Measurements from ENCODE around the gene ISG20.

ISG20 gene

DNA sequence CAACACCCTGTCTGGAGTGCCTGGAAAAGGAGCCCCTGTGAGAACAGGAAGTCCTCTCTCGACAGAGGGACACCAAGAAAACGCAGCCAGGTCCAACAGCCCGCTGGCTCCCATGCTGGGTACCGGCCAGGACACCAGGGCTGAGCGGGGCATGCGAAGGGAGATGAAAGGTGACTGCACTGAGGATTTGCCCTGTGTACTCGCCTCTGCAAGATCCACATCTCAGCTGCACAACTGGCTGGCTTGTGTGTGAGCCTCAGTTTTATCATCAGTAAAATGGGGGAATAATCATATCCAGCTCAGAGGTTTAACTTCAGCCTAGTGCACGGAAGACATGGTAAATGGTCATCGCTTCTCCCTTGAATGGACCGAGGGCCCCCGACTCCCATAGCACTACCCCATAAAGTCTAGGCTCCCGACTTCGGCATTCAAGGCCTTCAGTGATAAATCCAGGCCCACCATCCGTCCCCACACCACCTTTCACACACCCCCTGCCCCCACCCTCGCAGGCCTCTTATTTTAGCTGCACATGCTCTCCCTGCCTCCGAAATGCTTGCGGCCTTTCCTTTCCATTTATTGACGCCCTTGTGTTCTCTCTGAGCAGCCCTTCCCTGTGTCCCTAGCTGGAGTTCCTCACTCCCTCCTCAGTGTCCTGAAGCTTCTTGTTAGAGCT, 15.8 kb downstream of the ISG20 start:
- DNase-seq: no peak

DNA sequence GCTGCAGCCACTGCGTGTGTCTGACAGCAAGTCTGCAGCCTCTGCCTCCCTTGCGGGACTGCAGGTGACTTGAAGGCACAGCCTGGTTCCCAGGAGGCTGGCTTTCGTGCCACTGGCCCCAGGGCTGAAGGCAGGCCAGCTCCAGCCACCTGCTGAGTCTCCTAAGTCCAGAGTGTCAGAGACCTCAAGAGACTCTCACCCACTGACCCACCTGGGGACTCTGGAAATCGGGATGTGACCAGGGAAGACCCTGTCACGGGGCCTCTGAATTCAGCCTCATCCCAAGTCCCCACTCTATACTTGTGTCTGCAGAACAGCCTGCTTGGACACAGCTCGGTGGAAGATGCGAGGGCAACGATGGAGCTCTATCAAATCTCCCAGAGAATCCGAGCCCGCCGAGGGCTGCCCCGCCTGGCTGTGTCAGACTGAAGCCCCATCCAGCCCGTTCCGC, 16.3 kb downstream of the ISG20 start:
- DNase-seq: no peak

DNA sequence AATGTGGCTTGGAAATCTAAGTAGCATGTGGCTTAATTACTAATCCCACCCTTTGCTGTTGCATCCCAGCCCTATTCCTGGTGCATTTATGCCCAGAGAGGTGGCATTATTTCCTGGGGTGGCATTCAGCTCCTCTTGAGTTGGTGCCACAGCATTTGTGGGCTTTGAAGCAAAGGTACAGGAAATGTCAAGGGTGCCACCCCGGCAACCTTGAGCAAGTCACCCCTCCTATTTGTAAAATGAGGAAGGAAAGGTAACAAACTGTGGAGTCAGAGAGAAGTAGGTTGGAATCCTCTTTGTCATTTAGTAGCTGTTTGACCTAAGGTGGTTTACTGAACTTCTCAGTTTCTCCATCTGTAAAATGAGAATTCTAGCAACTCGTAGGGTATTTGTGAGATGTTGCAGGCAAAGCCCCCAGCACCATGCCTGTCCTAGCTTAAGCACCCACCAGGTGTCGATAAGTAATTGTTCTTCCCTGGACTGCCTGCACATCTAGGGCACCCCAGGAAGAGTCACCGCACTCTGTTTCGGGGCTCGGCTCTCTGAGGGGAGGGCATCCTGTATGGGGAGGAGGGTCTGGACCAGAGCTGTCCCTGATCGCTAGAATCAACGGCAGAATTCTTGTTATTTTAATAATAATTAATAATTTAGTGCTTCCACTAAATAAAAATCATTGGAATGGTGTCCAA, 17.1 kb downstream of the ISG20 start:
- no peak for DNase-seq

DNA sequence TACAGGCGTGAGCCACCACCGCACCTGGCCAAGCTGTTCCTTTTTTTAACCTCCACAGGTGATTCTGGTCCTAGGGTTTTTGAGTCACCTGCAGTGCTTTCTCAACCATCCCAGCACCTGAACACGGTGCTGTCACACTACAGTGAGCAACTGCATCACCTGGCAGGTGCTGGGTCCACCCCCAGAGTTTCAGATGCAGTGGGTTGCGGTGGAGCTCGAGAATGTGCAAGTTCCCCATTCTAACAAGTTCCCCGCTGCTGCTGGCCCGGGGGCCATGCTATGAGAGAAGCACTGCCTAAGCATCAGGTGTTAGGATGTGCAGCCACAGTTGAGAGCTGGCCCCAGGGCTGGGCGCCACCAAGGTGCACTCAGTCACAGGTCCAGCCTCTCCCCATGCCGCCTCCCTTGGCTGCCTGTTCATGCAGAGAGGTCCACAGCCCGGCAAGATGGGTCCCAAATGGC, 18.0 kb downstream of the ISG20 start:
- no peak for DNase-seq

DNA sequence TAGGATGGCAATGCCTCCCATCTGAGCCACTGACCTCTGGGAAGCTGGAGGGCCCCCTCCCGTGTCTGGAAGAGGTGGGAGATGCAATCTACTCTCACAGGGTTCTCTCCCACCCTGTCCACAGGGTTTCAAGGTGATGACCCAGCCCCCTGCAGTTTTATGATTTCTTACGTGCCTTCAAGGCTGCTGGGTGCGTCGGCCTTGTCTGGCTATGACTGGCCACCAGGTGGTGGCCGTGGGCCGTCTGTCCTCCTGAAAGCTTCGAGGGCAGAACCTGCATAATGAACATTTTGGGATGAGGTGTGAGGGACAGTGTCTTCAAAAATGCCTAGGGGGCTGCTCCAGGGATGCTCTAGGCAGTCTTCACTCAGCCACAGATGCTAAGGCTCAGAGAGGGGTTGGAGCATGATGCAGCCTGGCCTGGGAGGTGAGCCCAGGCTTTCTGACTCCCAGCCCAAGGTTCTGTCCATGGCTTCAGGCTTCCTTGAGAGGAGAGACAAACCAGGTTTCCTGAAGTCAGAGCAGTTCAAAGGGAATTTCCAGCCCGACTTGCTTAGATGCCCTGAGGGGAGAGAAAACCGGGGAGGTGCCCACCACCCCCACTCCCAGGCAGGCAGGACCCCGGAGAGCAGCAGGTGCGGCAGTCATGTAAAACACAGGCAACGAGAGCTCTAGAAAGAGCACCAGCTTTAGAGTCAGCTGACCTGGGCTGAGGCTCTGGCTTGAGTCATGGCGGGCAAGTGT, 18.7 kb downstream of the ISG20 start:
- no peak for DNase-seq

DNA sequence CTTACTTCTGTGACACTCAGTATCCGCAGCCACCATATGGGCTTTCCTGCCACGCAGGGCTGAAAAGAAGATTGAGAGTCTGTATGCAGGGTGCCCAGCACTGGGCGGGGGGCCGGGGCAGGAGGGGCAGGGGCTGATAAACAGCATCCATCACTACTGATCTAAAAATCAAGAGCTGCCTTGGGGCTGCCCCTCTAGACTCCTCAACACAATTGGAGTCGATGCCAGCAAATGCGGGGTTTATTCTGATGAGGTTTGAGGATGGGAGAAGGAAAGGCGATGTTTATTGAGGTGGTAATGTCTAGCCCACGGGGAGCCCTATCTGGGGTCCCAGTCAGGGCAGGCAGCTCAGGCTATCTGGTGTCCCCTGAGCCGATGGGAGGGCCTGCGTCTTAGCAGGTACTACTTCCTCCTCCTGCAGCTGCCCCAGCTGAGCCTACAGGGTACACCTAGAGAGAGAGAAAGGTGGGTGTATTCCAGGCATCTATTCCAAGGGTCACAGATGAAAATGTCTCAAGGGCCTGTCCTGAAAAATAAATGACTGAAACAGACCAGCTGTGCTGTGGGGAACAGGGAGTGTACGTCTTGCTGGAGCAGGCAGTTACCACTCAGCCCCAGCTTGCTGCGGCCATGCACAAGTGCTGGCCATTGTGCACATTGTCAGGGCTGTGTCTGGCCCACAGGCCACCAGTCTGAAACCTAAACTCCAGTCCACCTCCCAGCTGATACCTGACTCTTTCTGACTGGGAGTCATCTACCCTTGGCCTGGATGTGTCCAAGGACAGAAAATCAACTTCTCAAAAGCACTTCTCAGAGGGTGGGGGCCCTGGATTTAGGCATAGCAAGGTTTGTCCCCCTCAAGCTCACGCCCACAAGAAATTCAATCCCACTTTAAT, 19.5 kb downstream of the ISG20 start:
- DNase-seq: no peak

DNA sequence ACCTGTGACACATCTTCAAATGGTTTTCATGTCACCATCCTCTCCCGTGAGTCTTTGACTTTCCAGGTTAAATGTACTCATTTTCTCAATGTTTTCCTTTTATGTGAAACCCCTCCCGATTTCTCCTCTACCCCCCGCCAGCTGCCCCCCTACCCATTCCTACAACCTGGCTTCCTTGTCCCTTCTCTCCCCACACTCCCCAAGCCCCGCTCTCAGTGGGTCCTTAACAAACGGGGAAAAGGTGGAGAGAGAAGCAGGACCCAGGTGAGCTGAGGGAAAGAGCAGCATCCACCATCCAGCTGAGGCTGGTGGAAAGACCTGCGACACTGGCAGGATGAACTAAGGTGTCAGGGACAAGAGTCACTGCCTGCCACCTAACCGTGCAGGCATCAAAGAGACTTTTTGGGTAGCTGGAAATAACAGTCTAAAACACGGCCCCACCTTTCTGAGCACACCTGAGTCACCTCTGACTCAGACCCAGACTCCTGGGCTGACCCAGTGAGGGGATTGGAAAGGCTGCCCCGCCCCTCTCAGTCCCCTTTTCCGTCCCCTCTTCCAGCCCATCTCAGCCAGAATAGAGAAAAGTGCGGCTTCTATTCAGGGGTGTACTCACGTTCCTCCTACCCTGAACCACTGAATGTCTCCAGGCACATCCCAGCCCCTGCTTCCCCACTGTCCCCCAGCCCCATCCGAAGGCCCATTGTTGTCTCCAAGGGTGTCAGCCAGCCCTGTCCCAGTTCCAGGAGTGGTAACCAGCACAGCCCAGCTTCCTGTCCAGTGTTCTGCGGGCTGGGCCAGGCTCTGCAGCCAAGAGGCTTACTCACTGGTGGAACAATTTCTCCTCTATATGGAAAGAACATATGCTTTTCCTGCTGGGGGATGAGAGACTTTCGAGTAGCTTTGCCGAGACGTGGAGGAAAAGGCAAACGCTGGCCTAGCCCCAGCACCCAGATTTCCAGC, 20.4 kb downstream of the ISG20 start:
- no peak for DNase-seq

DNA sequence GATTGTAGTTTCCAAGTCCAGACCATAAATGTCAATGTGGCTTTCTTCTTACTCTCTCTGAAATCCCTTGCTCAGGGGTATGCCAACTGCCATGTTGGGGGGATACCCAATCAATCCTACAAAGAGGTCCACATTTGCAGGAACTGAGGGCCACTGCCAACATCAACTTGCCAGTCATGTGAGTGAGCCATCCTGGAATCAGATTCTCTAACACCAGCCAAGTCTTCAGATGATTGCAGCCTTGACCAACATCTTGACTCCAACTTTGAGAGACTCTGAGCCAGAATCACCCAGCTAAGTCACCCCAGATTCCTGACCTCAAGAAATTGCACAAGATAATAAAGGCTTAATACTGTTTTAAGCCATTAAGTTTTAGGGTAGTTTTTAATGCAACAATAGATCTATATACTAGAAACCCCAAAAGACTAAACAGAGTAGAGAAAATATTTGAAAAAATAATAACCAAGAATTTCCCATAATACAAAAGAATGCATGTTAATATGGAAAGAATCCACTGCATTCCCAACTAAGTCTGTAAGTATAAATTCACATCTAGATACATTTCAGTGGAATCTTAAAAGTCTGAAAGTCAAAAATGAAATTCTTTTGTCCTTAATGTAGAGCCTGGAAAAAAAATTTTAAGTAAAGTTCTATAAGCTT, 22.4 kb downstream of the ISG20 start:
- no peak for DNase-seq

DNA sequence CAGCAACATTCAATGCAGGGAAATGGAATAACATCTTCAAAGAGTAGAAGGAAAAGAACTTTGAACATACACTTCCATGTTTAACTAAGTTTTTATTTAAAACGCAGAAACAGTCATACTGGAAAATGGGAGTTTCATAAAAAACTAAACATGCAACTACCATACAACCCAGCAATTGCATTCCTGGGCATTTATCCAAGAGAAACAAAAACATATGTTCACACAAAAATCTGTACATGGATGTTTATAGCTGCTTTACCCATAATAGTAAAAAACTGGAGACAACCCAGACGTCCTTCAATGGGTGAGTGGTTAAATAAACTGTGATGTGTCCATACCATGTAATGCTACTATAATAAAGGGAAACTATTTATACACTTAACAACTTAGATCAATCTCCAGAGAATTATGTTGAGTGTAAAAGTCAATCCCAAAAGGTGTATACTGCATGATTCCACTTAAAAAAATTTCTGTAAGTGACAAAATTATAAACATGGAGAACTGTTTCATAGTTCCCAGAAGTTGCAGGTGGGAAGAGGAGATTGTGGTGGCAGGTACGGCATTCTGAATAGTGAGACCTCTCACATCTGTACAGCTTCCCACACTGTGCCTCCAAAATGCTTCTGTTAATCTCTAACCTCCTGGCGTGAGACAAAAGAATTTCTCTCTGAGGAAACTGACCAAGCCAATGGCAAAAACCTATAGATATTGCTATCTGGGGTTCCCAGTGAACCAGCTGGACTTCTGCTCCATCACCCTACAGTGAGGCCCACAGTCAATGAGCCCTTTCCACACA, 23.1 kb downstream of the ISG20 start:
- no peak for DNase-seq

DNA sequence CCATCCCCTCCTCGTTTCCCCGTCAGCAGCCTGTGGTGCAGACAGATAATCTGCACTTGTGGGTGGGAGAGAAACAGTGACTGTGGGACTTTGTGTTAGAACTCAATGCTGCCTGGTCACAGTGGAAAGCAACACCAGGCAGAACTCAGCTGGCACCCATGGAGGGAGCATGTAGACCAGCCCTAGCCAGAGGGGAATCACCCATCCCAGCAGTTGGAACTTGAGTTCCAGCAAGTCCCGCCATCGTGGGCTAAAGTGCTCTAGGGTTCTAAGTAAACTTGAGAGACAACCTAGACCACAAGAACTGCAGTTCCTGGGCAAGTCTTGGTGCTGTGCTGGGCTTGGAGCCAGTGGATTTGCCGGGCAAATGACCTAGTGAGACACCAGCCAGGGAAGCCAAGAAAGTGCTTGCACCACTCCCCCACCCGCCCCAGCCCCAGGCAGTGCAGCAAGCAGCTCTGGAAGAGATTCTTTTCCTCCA, 24.4 kb downstream of the ISG20 start:
- no peak for DNase-seq

DNA sequence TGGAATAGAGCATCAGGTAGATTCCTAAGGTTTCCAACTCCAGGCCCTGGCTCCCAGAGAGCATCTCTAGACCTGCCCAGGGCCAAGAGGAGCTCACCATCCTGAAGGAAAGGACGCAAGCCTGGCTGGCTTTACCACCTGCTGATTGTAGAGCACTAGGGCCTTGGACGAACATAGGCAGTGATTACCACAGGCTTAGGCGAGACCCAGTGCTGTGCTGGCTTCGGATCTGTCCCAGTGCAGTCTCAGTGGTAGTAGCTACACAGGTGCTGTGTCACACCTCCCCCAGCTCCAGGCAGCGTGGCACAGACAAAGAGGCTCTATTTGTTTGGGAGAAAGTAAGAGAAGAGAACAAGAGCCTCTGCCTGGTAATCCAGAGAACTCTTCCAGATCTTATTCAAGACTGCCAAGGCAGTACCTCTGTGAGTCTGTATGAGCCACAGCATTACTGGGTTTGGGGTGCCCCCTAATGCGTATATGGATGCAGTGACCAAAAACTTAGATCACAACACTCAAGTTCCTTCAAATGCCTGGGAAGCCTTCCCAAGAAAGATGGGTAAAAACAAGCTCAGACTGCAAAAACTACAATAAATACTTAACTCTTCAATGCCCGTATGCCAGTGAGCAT, 25.4 kb downstream of the ISG20 start:
- DNase-seq: no peak

DNA sequence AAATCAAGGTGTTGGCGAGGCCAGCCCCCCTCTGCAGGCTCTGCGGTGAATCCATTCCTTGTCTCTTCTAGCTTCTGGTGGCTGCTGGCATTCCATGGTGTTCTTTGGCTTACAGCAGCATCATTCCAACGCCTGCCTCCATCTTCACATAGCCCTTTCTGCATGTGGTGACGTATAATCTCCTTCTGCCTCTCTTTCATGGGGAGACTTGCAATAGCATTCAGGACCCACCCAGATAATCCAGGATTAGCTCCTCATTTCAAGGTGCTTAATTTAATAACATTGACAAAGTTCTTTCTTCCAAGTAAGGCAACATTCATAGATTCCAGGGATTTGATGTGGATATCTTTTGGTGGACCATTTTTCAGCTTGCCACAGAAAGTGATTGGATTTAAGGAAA, 35.8 kb downstream of the ISG20 start:
- no peak for DNase-seq

DNA sequence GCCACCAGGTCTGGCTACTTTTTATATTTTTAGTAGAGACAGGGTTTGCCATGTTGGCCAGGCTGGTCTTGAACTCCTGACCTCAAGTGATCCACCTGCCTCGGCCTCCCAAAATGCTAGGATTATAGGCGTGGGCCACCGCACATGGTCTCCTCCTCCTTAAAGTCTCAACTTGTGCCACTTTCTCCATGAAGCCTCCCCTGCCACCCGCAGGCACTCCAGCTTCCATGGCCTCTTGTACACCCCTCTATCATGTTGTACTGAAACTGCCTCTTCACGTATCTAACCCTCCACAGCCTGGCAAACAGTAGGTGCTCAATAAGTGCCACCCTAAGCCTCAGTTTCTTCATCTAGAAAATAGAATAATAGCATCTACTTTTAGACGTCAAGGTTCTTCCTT, 39.9 kb downstream of the ISG20 start:
- no peak for DNase-seq

DNA sequence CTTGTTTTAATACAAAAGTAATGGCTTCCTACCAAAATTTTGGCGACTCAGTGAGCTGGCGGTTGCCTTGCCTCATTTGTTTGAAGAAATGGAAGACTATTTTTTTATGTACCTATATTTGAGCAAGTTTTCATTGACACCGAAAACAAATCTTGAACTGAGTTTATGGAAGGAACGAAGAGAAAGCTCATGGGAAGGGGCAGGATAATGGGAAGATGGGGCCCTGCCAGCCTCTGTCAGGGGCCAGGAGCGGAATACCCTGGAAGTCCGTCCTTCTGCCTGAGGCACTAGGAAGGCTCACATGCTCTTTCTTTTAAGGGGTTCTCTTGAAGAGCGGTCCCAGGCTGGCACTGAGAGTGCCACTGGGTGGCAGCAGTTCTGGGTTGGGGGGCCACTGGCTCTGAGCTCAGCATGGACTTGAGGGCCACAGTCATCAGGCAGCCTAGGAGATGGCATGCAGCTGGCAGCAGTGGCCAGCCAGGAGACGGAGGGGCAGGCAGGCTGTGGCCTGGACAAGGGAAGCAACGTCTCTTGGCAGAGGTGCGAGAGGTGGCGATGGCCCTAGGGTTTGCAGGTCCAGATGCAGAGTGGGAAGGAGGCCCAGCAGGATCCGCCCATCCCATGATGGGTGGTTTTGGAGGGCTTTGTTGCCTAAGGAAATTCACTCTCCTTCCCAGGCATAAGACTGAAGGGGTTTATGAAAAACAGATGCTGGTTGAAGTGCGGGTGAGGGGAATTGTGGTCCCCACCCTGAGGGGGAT, 41.6 kb downstream of the ISG20 start:
- no peak for DNase-seq

DNA sequence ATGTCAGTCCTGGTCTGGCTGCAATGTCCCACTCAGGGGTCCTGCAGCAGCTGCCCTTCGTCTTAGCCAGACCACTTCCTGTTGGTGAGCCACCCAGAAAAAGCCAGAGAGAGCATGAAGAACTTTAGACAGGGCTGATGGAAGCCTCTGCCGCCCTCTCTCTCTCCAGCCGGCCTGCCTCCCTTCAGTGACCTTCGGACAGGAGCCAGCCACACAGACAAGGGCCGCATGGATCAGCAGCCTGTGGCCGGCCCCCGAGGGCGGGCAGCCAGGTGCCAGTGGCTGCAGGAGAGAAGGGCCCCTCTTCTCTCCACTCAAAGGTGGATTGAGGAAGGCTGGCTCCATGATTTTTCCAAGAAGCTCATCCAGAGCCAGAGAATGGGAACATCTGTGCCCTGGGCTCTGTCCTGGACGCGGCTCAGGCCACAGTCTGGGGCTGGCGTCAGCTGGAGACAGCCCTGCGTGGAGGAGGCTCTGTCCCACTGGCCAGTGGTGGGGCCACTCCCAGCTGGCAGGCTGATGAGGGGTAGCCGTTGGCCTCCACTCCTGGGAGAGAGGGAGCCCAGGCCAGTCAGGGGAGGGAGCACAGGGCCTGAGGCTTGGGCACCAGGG, 42.9 kb downstream of the ISG20 start:
- peak; percentile 30 for DNase-seq

DNA sequence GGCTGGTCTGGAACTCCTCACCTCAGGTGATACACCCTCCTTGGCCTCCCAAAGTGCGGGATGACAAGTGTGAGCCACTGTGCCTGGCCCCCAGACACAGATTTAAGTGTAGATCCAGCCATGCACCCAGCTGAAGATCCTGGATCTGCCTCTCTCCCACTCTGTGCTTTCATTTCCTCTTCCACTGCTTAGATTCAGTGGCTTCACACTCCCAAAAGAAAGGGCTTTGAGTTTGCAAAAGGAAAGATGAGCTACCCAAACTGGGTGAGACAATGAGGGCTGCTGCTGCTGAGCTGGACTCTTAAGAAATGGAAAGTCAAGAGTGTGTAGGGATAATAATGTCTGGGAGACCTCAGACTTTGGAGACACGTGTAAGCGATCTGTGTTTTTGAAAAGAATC, 45.5 kb downstream of the ISG20 start:
- no peak for DNase-seq

DNA sequence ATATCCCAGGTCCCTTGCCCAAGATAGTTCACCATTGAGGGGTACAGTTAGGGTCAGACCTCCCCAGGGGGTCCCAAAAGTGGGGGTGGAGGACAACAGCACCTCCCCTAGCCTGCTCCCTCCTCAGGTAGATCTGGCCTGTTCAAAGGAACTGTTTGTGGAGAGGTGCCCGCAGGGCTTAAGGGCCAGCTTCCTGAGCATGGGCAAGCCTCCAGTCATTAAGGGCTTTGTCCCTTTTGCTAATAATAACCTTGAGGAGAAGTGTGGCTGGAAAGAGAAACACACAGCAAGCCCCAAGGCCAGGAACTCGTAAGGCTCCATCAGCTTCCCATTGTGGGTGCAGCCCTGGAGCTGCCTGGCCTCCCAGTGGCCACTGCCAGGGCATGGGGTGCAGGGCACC, 47.4 kb downstream of the ISG20 start:
- no peak for DNase-seq

DNA sequence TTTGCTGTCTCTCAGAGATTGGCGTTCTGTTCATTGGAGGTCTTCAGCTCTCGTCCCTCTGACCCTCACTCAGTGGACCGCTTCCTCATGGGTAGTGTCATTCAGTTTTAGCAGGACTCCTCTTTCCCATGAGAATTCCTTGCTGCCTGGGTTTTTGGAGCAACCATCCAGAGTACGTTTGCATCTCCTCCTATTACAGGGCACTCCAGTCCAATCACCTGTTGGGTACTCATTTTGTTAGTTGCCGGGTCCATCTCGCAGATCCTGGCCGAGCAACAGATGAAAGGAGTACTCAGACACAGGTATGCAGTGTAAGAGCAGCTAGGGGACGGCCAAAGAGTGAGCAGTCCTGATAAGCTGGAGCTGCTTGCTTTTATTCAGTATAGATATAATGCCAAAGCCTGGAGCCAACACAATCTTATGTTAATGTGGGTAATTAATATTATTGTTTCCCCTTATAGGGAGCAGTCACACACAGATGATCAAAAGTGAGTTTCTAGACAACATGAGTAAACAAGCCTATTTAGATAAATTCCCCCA, 49.6 kb downstream of the ISG20 start:
- DNase-seq: no peak

Measured in right kidney (tissue), 1 donor.